Calu3 (cell line): ENCODE data around the gene MTCL3.

ENCODE experiments used
- BruUV-seq: library from RNA; stranded (reverse); fragments of 400-500 nt; replicated peaks from 2 replicates; lab custom pipeline; 2021; lab: Mats Ljungman, UMichigan
- CTCF ChIA-PET: fragments of 300-600 bp; sonication (Branson Sonifier 250); formaldehyde crosslinking; loops from one replicate; lab custom pipeline; 2022; ENCODE audit warnings: antibody characterized with exemption; lab: Charles Lee
- DNase-seq: peaks from one replicate; pipeline ENCODE4 v3.0.0; 2022
- H3K27ac Mint-ChIP-seq: one replicate; pipeline ENCODE4 v1.8.0; 2022; ENCODE audit warnings: mixed read lengths; ENCODE audit not compliant: unreplicated experiment
- H3K27me3 Mint-ChIP-seq: one replicate; pipeline ENCODE4 v1.8.0; 2022; ENCODE audit warnings: mixed read lengths; ENCODE audit not compliant: unreplicated experiment
- H3K36me3 Mint-ChIP-seq: one replicate; pipeline ENCODE4 v1.8.0; 2022; ENCODE audit warnings: mild to moderate bottlenecking, moderate library complexity, mixed read lengths; ENCODE audit not compliant: insufficient read depth, unreplicated experiment
- H3K4me1 Mint-ChIP-seq: one replicate; pipeline ENCODE4 v1.8.0; 2022; ENCODE audit warnings: mild to moderate bottlenecking, low read depth, mixed read lengths; ENCODE audit not compliant: unreplicated experiment
- H3K4me3 Mint-ChIP-seq: one replicate; pipeline ENCODE4 v1.8.0; 2022; ENCODE audit warnings: mild to moderate bottlenecking, low read depth, moderate library complexity, mixed read lengths; ENCODE audit not compliant: unreplicated experiment
- H3K9me3 Mint-ChIP-seq: one replicate; pipeline ENCODE4 v1.8.0; 2022; ENCODE audit warnings: low read depth, mixed read lengths; ENCODE audit not compliant: unreplicated experiment
- CTCF ChIP-seq: fragments of 200-600 bp; IDR thresholded peaks from one replicate; pipeline ENCODE4 v1.8.0; 2022; ENCODE audit warnings: antibody characterized with exemption; ENCODE audit not compliant: unreplicated experiment
- intact Hi-C: fragments of 100-400 bp; cut with micrococcal nuclease; formaldehyde crosslinking; loops from one replicate; pipeline ENCODE4 v1.10.0; 2022; ENCODE audit not compliant: unreplicated experiment

The MTCL3 gene

DNA sequence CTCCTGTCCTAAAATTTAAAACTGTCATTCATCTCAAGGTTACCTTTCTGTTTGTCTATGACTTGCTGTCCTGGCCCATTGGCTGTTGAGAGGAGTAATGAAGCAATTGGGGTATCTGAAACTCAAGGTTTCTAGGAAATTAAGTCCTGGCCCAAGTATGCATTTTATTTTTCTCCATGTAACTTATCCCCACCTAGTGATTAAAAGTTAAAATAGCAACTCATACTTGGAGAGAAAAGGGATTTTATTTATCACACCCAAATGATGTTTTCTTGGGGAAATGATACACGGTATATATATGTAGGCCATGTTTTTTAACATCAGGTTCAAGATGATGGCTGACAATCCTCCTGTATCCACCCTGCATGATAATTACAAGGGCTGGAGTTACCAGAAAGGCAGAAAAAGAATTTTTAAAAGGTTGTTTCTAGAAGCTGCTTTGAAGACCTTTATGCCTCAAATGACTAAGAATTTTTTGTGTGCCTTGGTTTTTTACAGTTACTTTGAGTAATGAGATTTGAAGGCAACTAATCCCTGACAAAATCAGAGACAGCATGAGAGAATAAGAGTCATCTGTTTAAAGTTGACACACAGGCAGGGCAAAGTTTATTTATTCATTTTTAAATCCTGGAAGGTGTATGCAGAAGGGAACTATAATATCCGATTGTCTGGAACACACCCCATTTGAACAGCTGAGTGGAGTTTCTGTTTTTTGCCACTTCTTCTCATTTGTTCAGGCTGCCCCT, 28.9 kb upstream of the MTCL3 start:
- peak; percentile 22 for TF ChIP-seq CTCF
- Mint-ChIP-seq H3K27ac (no peak overlapping the region), H3K4me3 (no peak overlapping the region), H3K27me3 (no peaks in the 10 kb centered on the region), H3K9me3 (no peaks in the 10 kb centered on the region), H3K36me3 (no peaks in the 10 kb centered on the region), H3K4me1 (peaks cover 7% of the 10 kb centered on the region)
- no peak for DNase-seq
- CTCF ChIA-PET: no interaction called here
- intact Hi-C loops: no loop called here
- no TSS peak for BruUV-seq

DNA sequence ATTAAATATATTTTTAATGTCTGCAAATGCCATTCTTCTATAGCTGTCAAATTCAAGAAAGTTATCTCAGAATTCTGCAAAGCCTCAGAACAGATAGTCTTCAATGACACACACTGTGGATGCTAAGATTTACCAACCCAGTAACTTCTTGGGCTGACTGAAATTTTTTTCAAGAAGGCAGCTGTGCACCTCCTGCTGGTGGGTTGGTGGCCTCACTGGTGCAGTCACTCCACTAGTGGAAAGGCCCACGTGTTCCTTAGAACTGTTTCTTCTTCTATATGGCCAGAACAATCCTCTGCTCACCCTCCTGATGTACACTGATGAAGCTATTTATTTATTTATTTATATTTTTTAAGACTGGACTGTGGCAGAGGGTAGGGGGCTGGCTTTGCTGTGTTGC, 28.1 kb upstream of the MTCL3 start:
- no TSS peak for BruUV-seq
- DNase-seq: no peak
- Mint-ChIP-seq H3K27ac (no peak overlapping the region), H3K4me1 (peaks cover 7% of the 10 kb centered on the region), H3K27me3 (no peaks in the 10 kb centered on the region), H3K36me3 (no peaks in the 10 kb centered on the region), H3K9me3 (no peaks in the 10 kb centered on the region), H3K4me3 (no peak overlapping the region)
- TF ChIP-seq CTCF: no peak
- intact Hi-C loops: no loop called here
- CTCF ChIA-PET: no interaction called here

DNA sequence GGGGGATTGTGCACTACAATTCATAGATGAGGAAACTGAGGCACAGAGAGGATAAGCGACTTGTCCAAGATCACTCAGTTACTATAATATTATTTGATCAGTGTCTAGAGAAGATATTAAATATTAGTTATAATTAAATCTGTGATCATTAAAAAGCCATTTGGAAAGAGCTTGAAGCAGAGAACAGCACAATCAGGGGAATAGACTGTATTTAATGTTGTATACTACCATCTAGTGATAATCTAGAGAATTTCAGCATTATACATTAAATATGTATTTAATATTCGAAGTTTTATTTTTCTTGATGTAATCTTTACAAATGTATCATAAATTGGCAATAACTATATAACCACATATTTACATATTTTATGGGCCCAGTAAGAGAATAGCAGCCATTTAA, 20.1 kb upstream of the MTCL3 start:
- Mint-ChIP-seq H3K36me3 (no peaks in the 10 kb centered on the region), H3K27ac (no peak overlapping the region), H3K4me3 (no peak overlapping the region), H3K4me1 (no peaks in the 10 kb centered on the region), H3K9me3 (no peaks in the 10 kb centered on the region), H3K27me3 (no peaks in the 10 kb centered on the region)
- no TSS peak for BruUV-seq
- no peak for DNase-seq
- TF ChIP-seq CTCF: no peak
- intact Hi-C loops: loop anchor here (1.0 to 5.0 kb wide), 2 partner anchors 74 to 237 kb away; no protein-coding TSS in a partner anchor
- CTCF ChIA-PET: interaction anchor here (0.9 to 2.0 kb wide), 8 partner anchors 20 to 524 kb away, joined by 3 to 10 read pairs (median 6); partner anchors contain the start of genes KIAA0408 and MTCL3

GRCh38 chr6:127538750-127539264, 19.7 kb upstream of the MTCL3 start:
- TF ChIP-seq CTCF: no peak
- no peak overlapping the region for H3K27ac Mint-ChIP-seq
- no peaks in the 10 kb centered on the region for H3K4me1 Mint-ChIP-seq
- BruUV-seq: no TSS peak
- CTCF ChIA-PET: interaction anchor here (0.8 to 2.0 kb wide), 9 partner anchors 12 to 524 kb away, joined by 3 to 10 read pairs (median 5); partner anchors contain the start of genes KIAA0408 and MTCL3
- no peaks in the 10 kb centered on the region for H3K27me3 Mint-ChIP-seq
- H3K9me3 Mint-ChIP-seq: no peaks in the 10 kb centered on the region
- no peak overlapping the region for H3K4me3 Mint-ChIP-seq
- intact Hi-C loops: loop anchor here (1.0 to 5.0 kb wide), 2 partner anchors 74 to 237 kb away; no protein-coding TSS in a partner anchor
- no peak for DNase-seq
- no peaks in the 10 kb centered on the region for H3K36me3 Mint-ChIP-seq
